GM23248 (cell line): ENCODE measurements around the gene PDCD4. TPM values are rescaled to one million over a fixed set of nuclear protein-coding genes. Genes with fewer than 3 reads are reported as not detected.

Experiments used
- DNase-seq: peaks from one replicate; pipeline ENCODE4 v3.0.0-alpha.2; 2015
- H2AFZ ChIP-seq: fragments of 200-600 bp; sonication (generic); 2 replicates; pipeline ENCODE4 v1.6.1; 2016; ENCODE audit warnings: antibody characterized with exemption
- H3F3A ChIP-seq: fragments of 200-600 bp; sonication (generic); 2 replicates; pipeline ENCODE4 v1.6.1; 2016; ENCODE audit warnings: mild to moderate bottlenecking, antibody characterized with exemption, mixed run types; ENCODE audit not compliant: insufficient read depth
- H3K27ac ChIP-seq: fragments of 200-600 bp; sonication (generic); 2 replicates; pipeline ENCODE4 v1.5.1; 2016; ENCODE audit warnings: mild to moderate bottlenecking
- H3K27me3 ChIP-seq: fragments of 200-600 bp; sonication (generic); replicated peaks from 2 replicates; pipeline ENCODE4 v1.6.1; 2016; ENCODE audit warnings: mild to moderate bottlenecking; ENCODE audit not compliant: insufficient read depth
- H3K36me3 ChIP-seq: fragments of 200-600 bp; sonication (generic); 2 replicates; pipeline ENCODE4 v1.6.1; 2016; ENCODE audit warnings: low read depth, mild to moderate bottlenecking
- H3K4me1 ChIP-seq: fragments of 200-600 bp; sonication (generic); 2 replicates; pipeline ENCODE4 v1.6.1; 2016; ENCODE audit warnings: mild to moderate bottlenecking; ENCODE audit not compliant: insufficient read depth
- H3K4me2 ChIP-seq: fragments of 200-600 bp; sonication (generic); one replicate; pipeline ENCODE4 v1.6.1; 2016; ENCODE audit warnings: mild to moderate bottlenecking; ENCODE audit not compliant: unreplicated experiment
- H3K4me3 ChIP-seq: fragments of 200-600 bp; sonication (generic); 2 replicates; pipeline ENCODE4 v1.5.1; 2016; ENCODE audit warnings: mild to moderate bottlenecking
- H3K79me2 ChIP-seq: fragments of 200-600 bp; sonication (generic); 2 replicates; pipeline ENCODE4 v1.6.1; 2016; ENCODE audit warnings: mild to moderate bottlenecking; ENCODE audit not compliant: insufficient read depth
- H3K9ac ChIP-seq: fragments of 200-600 bp; sonication (generic); 2 replicates; pipeline ENCODE4 v1.6.1; 2016; ENCODE audit warnings: mild to moderate bottlenecking
- H3K9me2 ChIP-seq: fragments of 200-600 bp; sonication (generic); 2 replicates; pipeline ENCODE4 v1.6.1; 2016; ENCODE audit warnings: mixed run types, mild to moderate bottlenecking, moderate library complexity; ENCODE audit not compliant: insufficient read depth
- H3K9me3 ChIP-seq: fragments of 200-600 bp; sonication (generic); one replicate; pipeline ENCODE4 v1.6.1; 2017; ENCODE audit warnings: low read depth
- H4K20me1 ChIP-seq: fragments of 200-600 bp; sonication (generic); 2 replicates; pipeline ENCODE4 v1.6.0; 2016; ENCODE audit not compliant: insufficient read depth
- EZH2 ChIP-seq: fragments of 200-600 bp; sonication (generic); IDR thresholded peaks from 2 replicates; pipeline ENCODE4 v1.6.1; 2018; ENCODE audit warnings: antibody characterized with exemption, mild to moderate bottlenecking; ENCODE audit not compliant: insufficient read depth, poor library complexity, severe bottlenecking
- EZH2phosphoT487 ChIP-seq: fragments of 200-600 bp; sonication (generic); IDR thresholded peaks from 2 replicates; pipeline ENCODE4 v1.6.1; 2018; ENCODE audit warnings: antibody characterized with exemption, moderate library complexity, mild to moderate bottlenecking, low read depth; ENCODE audit not compliant: insufficient read depth
- WGBS, 2 experiments: methylation state at CpG; one replicate each; pipeline ENCODE4 v1.1.6; 2015 to 2017; ENCODE audit warnings: low lambda C conversion rate in 2 of 2, low coverage in 1 of 2; ENCODE audit errors: missing lambda C conversion rate in 2 of 2; 5-methylcytosine and 5-hydroxymethylcytosine counted together
- in situ Hi-C: fragments of 300-500 bp; cut with MboI; formaldehyde crosslinking; loops from 2 replicates; pipeline ENCODE4 v1.15.0; 2020
- polyA plus RNA-seq: library from polyadenylated mRNA; unstranded; fragments of >200 nt; fragmentation: Nextera tagmentation; extraction: Ambion mirVana; gene quantifications from 2 replicates; pipeline ENCODE4 v1.2.1, GENCODE V29; 2016
- total RNA-seq: library from RNA; depleted of rRNA; stranded (reverse); fragments of >200 nt; shearing (Covaris generic); gene quantifications from 2 replicates; pipeline ENCODE4 v1.2.3, GENCODE V29; 2014

The PDCD4 gene
- total and polyA plus RNA-seq, 2 experiments from 2014 or later, result 49.9 to 175 TPM

DNA sequence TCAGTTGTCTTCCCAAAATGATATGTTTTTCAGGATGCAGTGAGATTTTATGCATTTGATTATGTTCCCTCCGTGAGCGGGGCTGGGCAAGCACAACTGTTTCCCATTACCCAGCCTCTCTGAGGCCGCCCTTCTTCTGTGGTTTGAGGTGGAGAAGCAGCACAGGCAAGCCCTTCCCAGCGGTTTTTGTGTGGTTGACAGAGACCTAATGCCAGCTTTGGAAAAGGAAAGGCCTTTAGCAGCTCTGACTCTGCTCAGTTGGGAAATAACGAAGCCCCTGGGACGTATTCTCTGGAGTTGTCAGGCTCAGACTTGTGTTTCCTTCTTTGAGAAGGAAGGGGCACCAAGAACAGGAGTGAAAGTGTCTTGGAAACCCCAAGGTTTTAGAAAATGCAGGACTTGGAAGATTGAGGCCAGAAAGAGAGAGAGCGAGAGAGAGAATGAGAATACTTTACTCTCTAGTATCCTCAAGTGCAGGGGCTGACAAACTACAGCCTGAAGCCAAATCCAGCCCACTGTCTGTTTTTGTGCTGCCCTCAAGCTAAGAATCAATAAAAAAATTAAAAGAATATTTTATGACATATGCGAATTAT, 20.6 kb upstream of the PDCD4 start:
- Histone ChIP-seq H3K4me2 (peak overlapping the region; percentile 31), H3K27me3 (no peaks in the 10 kb centered on the region; the same call in 1 of the 2 replicates), H3K36me3 (no peaks in the 10 kb centered on the region), H3K9me2 (no peaks in the 10 kb centered on the region), H3K79me2 (no peaks in the 10 kb centered on the region), H3F3A (no peaks in the 10 kb centered on the region), H3K9ac (no peak overlapping the region), H3K9me3 (no peaks in the 10 kb centered on the region), H4K20me1 (no peaks in the 10 kb centered on the region), H3K4me1 (peaks cover 5% of the 10 kb centered on the region; the same call in 1 of the 2 replicates), H2AFZ (peak overlapping the region; percentile 49), H3K27ac (no peak overlapping the region), H3K4me3 (no peak overlapping the region)
- TF ChIP-seq EZH2phosphoT487 (no peak), EZH2 (no peak)
- DNase-seq, result peak; percentile 56
- WGBS, 2 experiments, result 25 to 26% methylated on average over 8 of the region's 8 CpGs
- in situ Hi-C loops, result no loop called here

DNA sequence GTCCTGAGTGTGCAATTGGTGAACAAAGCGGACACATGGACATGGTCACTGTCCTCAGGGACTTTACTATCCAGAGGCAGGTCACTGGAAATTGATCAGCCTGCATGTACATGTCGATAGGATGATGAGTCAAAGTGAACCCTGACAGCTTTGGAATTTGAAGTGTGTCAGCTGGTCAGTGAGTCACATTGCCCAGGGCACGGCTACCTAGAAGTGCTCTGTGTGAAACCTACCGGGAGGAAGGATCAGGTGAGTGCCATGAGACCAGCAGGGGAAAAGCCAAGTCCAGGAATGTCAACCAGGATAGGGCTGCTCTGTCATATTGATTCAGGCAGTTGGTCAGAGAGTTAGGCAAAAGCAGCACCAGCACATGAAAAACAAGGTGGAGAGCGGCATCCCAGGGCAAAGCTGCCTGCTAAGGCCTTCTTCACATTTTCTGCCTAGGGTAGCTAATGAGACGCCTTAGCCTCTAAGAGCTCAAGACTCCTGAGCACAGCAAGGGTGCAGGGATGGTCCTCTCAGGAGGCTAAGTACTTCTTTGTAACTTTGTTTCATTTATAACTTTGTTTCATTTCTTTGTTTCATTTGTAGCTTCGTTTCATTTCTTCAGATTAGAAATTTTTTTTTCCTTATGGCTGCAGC, 19.4 kb upstream of the PDCD4 start:
- TF ChIP-seq EZH2phosphoT487 (no peak), EZH2 (no peak)
- no peaks in the 10 kb centered on the region for H3K9me2 ChIP-seq
- H3K9me3 ChIP-seq, result no peaks in the 10 kb centered on the region
- no peak overlapping the region for H3K9ac ChIP-seq
- no peak overlapping the region for H3K4me3 ChIP-seq
- H3K36me3 ChIP-seq, result no peaks in the 10 kb centered on the region
- no peak overlapping the region for H3K4me2 ChIP-seq
- in situ Hi-C loops, result no loop called here
- WGBS, 2 experiments, result 64 to 66% methylated on average over 7 of the region's 7 CpGs
- H3K27ac ChIP-seq, result no peak overlapping the region
- no peaks in the 10 kb centered on the region for H3F3A ChIP-seq
- no peaks in the 10 kb centered on the region; the same call in 1 of the 2 replicates for H3K27me3 ChIP-seq
- peak; percentile 34 for DNase-seq
- H3K79me2 ChIP-seq, result no peaks in the 10 kb centered on the region
- no peaks in the 10 kb centered on the region for H4K20me1 ChIP-seq
- peaks cover 5% of the 10 kb centered on the region; the same call in 1 of the 2 replicates for H3K4me1 ChIP-seq
- H2AFZ ChIP-seq, result no peak overlapping the region

GRCh38 chr10:110852947-110853346, 18.8 kb upstream of the PDCD4 start:
- no peak overlapping the region for H3K27ac ChIP-seq
- H3K4me1 ChIP-seq, result peaks cover 5% of the 10 kb centered on the region; the same call in 1 of the 2 replicates
- TF ChIP-seq EZH2phosphoT487 (no peak), EZH2 (no peak)
- H2AFZ ChIP-seq, result no peak overlapping the region
- no peaks in the 10 kb centered on the region for H3K79me2 ChIP-seq
- WGBS, 2 experiments, result 68 to 71% methylated on average over 4 of the region's 4 CpGs
- H3K9me3 ChIP-seq, result no peaks in the 10 kb centered on the region
- H3K4me3 ChIP-seq, result no peak overlapping the region
- H4K20me1 ChIP-seq, result no peaks in the 10 kb centered on the region
- in situ Hi-C loops, result no loop called here
- no peak overlapping the region for H3K4me2 ChIP-seq
- H3K27me3 ChIP-seq, result no peaks in the 10 kb centered on the region; the same call in 1 of the 2 replicates
- H3K9ac ChIP-seq, result no peak overlapping the region
- peak; percentile 18 for DNase-seq
- H3K9me2 ChIP-seq, result no peaks in the 10 kb centered on the region
- no peaks in the 10 kb centered on the region for H3K36me3 ChIP-seq
- no peaks in the 10 kb centered on the region for H3F3A ChIP-seq

DNA sequence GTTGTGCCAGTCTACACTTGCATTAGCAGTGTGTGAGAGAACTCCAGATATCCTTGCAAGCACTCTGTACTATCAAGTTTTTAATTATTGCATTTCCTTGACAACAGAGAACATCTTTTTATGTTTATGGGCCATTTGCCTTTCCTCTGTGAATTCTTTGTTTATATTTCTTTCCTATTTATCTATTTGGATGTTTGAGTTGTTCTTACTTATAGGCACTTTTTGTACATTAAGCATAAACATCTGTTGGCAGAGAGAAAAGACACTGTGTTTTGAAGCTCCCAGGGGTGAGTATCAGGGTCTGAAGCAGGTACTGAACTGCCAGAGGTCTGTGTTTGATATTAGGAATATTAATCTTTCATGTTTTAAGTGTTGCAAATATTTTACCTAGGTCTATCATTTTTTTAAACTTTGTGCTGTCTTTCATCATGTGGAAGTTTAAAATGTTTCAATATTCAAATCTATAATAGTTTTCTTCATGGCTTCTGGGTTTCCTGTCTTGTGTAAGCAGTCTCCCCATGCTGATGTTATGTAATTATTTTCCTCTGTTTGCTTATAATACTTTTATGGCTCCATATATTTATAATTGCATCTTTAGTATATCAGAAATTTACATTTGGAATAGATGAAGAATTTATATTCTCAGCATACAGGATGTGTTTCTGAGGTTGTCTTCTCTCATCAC, 17.7 kb upstream of the PDCD4 start:
- H3K36me3 ChIP-seq, result no peaks in the 10 kb centered on the region
- no peaks in the 10 kb centered on the region for H4K20me1 ChIP-seq
- no peak overlapping the region for H3K27ac ChIP-seq
- no peak overlapping the region for H3K4me2 ChIP-seq
- in situ Hi-C loops, result no loop called here
- H3K4me1 ChIP-seq, result peaks cover 5% of the 10 kb centered on the region; the same call in 1 of the 2 replicates
- H3K27me3 ChIP-seq, result no peaks in the 10 kb centered on the region; the same call in 1 of the 2 replicates
- H3K79me2 ChIP-seq, result no peaks in the 10 kb centered on the region
- no peaks in the 10 kb centered on the region for H3K9me2 ChIP-seq
- H3F3A ChIP-seq, result no peaks in the 10 kb centered on the region
- no peaks in the 10 kb centered on the region for H3K9me3 ChIP-seq
- no peak for DNase-seq
- H2AFZ ChIP-seq, result no peak overlapping the region
- no peak overlapping the region for H3K4me3 ChIP-seq
- no peak for TF ChIP-seq EZH2
- no peak for TF ChIP-seq EZH2phosphoT487
- H3K9ac ChIP-seq, result no peak overlapping the region
